Spleen (tissue), 11 donors: ENCODE measurements around the gene SLC9A8. TPM values are rescaled to one million over a fixed set of nuclear protein-coding genes. Genes with fewer than 3 reads are reported as not detected.
A peak's percentile ranks its signal among the peaks of the same experiment; 100 is the strongest.
"Not testable (repeated sequence)": the region's sequence is repeated elsewhere in the genome, so short reads cannot be mapped to it uniquely, and the experiment has no call there.

ENCODE experiments used
- DNase-seq: peaks from one replicate; pipeline ENCODE4 v3.0.0-alpha.2; 2020
- H3K27ac ChIP-seq, 8 donors: fragments of 200-600 bp; sonication (generic) in 7 of 8; 1 replicate in 4 of 8; 2 replicates in 4 of 8; pipeline versions ENCODE4 v1.5.0 to v1.8.0; 2016 to 2021; ENCODE audit warnings: inconsistent platforms in 4 of 8, mild to moderate bottlenecking in 4 of 8, moderate library complexity in 1 of 8
- H3K27me3 ChIP-seq, 7 donors: fragments of 200-600 bp; sonication (generic) in 6 of 7; replicated peaks in 1 of 7; 1 replicate in 4 of 7; 2 replicates in 3 of 7; pipeline versions ENCODE4 v1.5.0 to v1.8.0; 2016 to 2021; ENCODE audit warnings: inconsistent platforms in 3 of 7, mild to moderate bottlenecking in 1 of 7
- H3K36me3 ChIP-seq, 6 donors: fragments of 200-600 bp; sonication (generic) in 5 of 6; 1 replicate in 4 of 6; 2 replicates in 2 of 6; pipeline versions ENCODE4 v1.5.0 to v1.8.0; 2016 to 2021; ENCODE audit warnings: inconsistent platforms in 2 of 6
- H3K4me1 ChIP-seq, 6 donors: fragments of 200-600 bp; sonication (generic) in 5 of 6; 1 replicate in 3 of 6; 2 replicates in 3 of 6; pipeline versions ENCODE4 v1.5.0 to v1.8.0; 2016 to 2021; ENCODE audit warnings: inconsistent platforms in 3 of 6
- H3K4me3 ChIP-seq, 8 donors: fragments of 200-600 bp; sonication (generic) in 7 of 8; 1 replicate in 4 of 8; 2 replicates in 4 of 8; pipeline versions ENCODE4 v1.5.0 to v1.8.0; 2016 to 2021; ENCODE audit warnings: inconsistent platforms in 4 of 8, mild to moderate bottlenecking in 4 of 8, moderate library complexity in 2 of 8
- H3K9me3 ChIP-seq, 8 donors: fragments of 200-600 bp; sonication (generic) in 7 of 8; 1 replicate in 4 of 8; 2 replicates in 4 of 8; pipeline versions ENCODE4 v1.5.0 to v1.8.0; 2016 to 2021; ENCODE audit warnings: inconsistent platforms in 4 of 8
- POLR2A ChIP-seq, 3 donors: fragments of 450-650 bp; IDR thresholded peaks; one replicate each; pipeline ENCODE4 v1.5.1; 2017; ENCODE audit warnings: antibody characterized with exemption in 3 of 3, mild to moderate bottlenecking in 1 of 3
- POLR2AphosphoS5 ChIP-seq, 3 donors: sonication (generic); formaldehyde crosslinking; IDR thresholded peaks; one replicate each; pipeline ENCODE4 v1.5.1; 2017; ENCODE audit warnings: antibody characterized with exemption in 3 of 3
- WGBS, 5 donors: extraction: QIAGEN DNeasy Blood & Tissue Kit in 3 of 5; methylation state at CpG; one replicate each; pipeline versions ENCODE4 v1.1.5 to v1.1.7; 2013 to 2018; 5-methylcytosine and 5-hydroxymethylcytosine counted together
- intact Hi-C: fragments of 100-400 bp; cut with DNase I; formaldehyde crosslinking; loops from one replicate; pipeline ENCODE4 v1.15.0; 2023; ENCODE audit warnings: low total_unique reads
- polyA plus RNA-seq, 3 donors: library from polyadenylated mRNA; stranded (reverse); fragments of 200-250 nt; gene quantifications; one replicate each; pipeline ENCODE4 v1.2.1, GENCODE V29; 2013
- total RNA-seq, 7 donors: library from RNA; depleted of rRNA in 3 of 7; stranded (reverse); fragments of >200 nt in 3 of 7; fragmentation: NEBNext Ultra II Directional in 4 of 7; extraction: Animal tissue kit (Norgen Biotek cat#: 25700) in 4 of 7; gene quantifications; one replicate each; pipeline versions ENCODE4 v1.1.0 to v1.2.1, GENCODE V29; 2016 to 2021
- TF ChIP-seq, protein P1 (sequence below), 11 experiments: fragments of 200-600 bp in 7 of 11; fragments of 450-650 bp in 4 of 11; sonication (generic) in 4 of 11; IDR thresholded peaks in 8 of 11; conservative IDR thresholded peaks in 3 of 11; 1 replicate in 7 of 11; 2 replicates in 4 of 11; pipeline versions ENCODE4 v1.4.0 to v1.8.0; 2016 to 2021; ENCODE audit warnings: antibody characterized with exemption in 11 of 11, inconsistent platforms in 4 of 11, mild to moderate bottlenecking in 1 of 11
- donor health status: healthy with polysubstance abuse.
- donor health status: DM: no; HTN: no; CAD: no; lungs with moderate emphysema.
- donor health status: DM: no; HTN: no; CAD: no.
- donor health status: Bipolar disorder and iron deficiency.
- donor health status: healthy.
- donor health status: DM: no; HTN: no; CAD: no.
- donor health status: DM: yes; HTN: yes; CAD: no.

The SLC9A8 gene
- total and polyA plus RNA-seq, 10 donors, result 4.6 to 35.3 (median 22.3) TPM

DNA sequence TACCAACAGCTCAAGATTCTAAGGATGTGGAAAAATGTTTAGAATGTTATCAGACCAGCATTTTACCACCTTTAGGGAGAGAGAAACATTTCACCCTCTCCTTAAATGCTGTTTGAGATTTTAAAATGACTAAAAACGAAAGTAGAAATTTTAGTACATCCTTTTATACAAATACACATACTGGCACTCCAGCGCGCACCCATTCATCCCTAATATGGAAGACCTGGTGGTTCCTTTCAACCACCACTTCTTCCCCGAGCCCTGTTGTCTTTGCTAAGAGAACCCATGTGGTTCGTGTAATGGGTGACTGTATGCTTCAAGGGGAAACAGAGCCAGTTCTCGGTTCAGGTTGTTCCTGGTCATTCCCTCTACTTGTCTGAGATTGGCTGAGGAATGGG, 81.4 kb downstream of the SLC9A8 start:
- intact Hi-C loops, result no loop called here
- H3K4me3 ChIP-seq, result peak overlapping the region in 1 of 8 donors; percentile 2
- TF ChIP-seq, protein P1, sequence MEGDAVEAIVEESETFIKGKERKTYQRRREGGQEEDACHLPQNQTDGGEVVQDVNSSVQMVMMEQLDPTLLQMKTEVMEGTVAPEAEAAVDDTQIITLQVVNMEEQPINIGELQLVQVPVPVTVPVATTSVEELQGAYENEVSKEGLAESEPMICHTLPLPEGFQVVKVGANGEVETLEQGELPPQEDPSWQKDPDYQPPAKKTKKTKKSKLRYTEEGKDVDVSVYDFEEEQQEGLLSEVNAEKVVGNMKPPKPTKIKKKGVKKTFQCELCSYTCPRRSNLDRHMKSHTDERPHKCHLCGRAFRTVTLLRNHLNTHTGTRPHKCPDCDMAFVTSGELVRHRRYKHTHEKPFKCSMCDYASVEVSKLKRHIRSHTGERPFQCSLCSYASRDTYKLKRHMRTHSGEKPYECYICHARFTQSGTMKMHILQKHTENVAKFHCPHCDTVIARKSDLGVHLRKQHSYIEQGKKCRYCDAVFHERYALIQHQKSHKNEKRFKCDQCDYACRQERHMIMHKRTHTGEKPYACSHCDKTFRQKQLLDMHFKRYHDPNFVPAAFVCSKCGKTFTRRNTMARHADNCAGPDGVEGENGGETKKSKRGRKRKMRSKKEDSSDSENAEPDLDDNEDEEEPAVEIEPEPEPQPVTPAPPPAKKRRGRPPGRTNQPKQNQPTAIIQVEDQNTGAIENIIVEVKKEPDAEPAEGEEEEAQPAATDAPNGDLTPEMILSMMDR (IDR thresholded peaks at IDR 0.05 in 8 of 11, conservative IDR thresholded peaks at IDR 0.05 in 3 of 11), result no peak
- TF ChIP-seq POLR2A (IDR thresholded peaks at IDR 0.05) (no peak), POLR2AphosphoS5 (IDR thresholded peaks at IDR 0.05) (no peak)
- 44 to 72% (median 54%) methylated on average over 6 of the region's 6 CpGs for WGBS, 5 donors
- no peak for DNase-seq
- H3K36me3 ChIP-seq, result peaks cover 0 to 17% (median 0%) of the 10 kb centered on the region in 6 donors
- H3K27me3 ChIP-seq, result no peaks in the 10 kb centered on the region
- peak overlapping the region in 6 of 8 donors; percentile 9 to 90 (median 66) for H3K27ac ChIP-seq
- H3K9me3 ChIP-seq, result no peaks in the 10 kb centered on the region
- peaks cover 22 to 81% (median 63%) of the 10 kb centered on the region in 6 donors for H3K4me1 ChIP-seq

DNA sequence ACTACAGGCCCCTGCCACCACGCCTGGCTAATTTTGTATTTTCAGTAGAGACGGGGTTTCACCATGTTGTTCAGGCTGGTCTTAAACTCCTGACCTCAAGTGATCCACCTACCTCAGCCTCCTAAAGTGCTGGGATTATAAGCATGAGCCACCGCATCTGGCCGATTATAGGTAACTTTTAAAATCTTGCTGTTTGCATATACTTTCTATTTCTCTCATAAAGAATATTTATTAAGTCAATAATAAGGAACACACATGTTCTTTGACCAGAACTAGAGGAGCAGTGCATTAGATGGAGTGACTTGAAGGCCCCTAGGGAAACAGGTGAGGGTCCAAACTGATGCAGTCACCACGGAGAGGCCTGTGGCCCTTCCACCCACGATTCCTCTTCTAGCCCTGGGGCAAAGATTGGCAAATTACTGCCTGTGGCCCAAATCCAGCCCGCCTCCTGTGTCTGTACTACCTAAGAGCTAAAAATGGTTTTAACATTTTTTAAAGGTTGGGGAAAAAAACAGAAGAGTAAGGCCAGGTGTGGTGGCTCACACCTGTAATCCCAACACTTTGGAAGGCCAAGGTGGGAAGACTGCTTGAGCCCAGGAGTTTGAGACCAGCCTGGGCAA, 83.0 kb downstream of the SLC9A8 start:
- 82 to 94% (median 82%) methylated on average over 7 of the region's 7 CpGs for WGBS, 5 donors
- H3K36me3 ChIP-seq, DNase-seq, H3K9me3 ChIP-seq, H3K27me3 ChIP-seq, H3K4me3 ChIP-seq, intact Hi-C loops: not testable (repeated sequence)
- H3K27ac ChIP-seq, result peak overlapping the region in 5 of 8 donors; percentile 13 to 82 (median 76)
- peaks cover 19 to 74% (median 50%) of the 10 kb centered on the region in 6 donors for H3K4me1 ChIP-seq

DNA sequence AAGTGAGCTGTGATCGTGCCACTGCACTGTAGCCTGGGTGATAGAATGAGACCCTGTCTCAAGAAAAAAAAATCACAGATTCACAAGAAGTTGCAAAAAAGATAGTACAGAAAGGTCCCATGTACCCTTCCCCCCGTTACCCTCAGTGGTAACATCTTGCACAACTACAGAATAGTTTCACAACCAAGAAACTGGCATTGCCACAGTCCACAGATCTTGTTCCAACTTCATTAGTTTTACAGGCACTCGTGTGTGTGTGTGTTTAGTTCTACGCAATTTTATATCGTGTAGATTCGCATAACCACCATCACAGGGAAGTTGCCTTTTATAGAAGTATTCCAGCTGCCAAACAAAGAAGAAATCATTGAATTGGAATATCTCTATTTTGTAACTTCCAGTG, 83.6 kb downstream of the SLC9A8 start:
- no peak for DNase-seq
- H3K4me3 ChIP-seq, result no peak overlapping the region
- H3K9me3 ChIP-seq, result no peaks in the 10 kb centered on the region
- intact Hi-C loops, result no loop called here
- 54 to 83% (median 70%) methylated on average over 6 of the region's 6 CpGs for WGBS, 5 donors
- TF ChIP-seq, protein P1 (IDR thresholded peaks at IDR 0.05 in 8 of 11, conservative IDR thresholded peaks at IDR 0.05 in 3 of 11), result no peak
- TF ChIP-seq POLR2AphosphoS5 (IDR thresholded peaks at IDR 0.05), result peak in 1 of 3 donors; percentile 39
- peaks cover 0 to 6% (median 0%) of the 10 kb centered on the region in 6 donors for H3K36me3 ChIP-seq
- peak overlapping the region in 5 of 8 donors; percentile 13 to 82 (median 76) for H3K27ac ChIP-seq
- H3K27me3 ChIP-seq, result no peaks in the 10 kb centered on the region
- peaks cover 19 to 68% (median 43%) of the 10 kb centered on the region in 6 donors for H3K4me1 ChIP-seq

DNA sequence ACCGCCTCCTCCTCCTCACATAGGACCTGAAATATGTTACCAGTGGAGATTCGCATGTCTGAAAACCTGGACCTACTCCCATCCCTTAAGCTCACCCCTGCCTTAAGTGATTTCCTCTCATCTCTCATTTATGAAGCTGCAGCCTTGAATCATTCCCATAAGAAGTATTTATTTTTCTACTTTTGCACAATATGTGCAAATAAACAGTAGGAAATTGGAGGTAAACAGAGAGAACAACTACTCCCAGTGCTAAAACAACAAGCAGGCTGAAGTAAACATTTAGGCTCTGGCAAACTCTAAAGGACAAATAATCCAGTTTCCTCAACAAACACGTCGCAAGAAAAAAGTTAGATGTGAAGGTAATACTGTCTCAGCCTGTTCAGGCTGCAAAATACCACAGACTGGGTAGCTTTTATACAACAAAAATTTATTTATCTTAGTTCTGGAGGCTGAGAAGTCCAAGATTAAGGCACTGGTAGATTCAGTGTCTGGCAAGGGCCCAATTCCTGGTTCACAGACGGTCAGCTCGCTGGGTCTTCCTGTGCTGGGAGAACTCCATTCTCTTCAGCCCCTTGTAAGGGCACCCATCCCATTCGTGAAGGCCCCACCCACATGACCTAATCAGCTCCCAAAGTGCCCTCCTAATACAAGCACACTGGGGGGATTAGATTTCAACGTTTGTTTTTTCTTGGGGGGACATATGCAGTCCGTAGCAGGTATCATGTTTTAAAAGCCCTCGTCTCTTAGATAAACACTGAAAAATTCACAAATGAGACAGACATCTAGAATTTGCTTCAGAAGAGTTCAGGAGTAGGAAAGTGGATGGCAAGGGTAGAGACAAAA, 87.1 kb downstream of the SLC9A8 start:
- H3K9me3 ChIP-seq, result no peaks in the 10 kb centered on the region
- H3K4me1 ChIP-seq, result peaks cover 0 to 33% (median 10%) of the 10 kb centered on the region in 6 donors
- peak overlapping the region in 5 of 8 donors; percentile 2 to 51 (median 38) for H3K27ac ChIP-seq
- WGBS, 5 donors, result 73 to 83% (median 79%) methylated on average over 10 of the region's 10 CpGs
- no peak overlapping the region for H3K4me3 ChIP-seq
- no peak for TF ChIP-seq POLR2AphosphoS5 (IDR thresholded peaks at IDR 0.05)
- TF ChIP-seq, protein P1 (IDR thresholded peaks at IDR 0.05 in 8 of 11, conservative IDR thresholded peaks at IDR 0.05 in 3 of 11), result no peak
- no peak for TF ChIP-seq POLR2A (IDR thresholded peaks at IDR 0.05)
- no peak for DNase-seq
- H3K36me3 ChIP-seq, result peaks cover 0 to 31% (median 13%) of the 10 kb centered on the region in 6 donors
- H3K27me3 ChIP-seq, result no peaks in the 10 kb centered on the region
- intact Hi-C loops, result no loop called here
